IMR-90 (cell line): ENCODE results near the gene EIF4E3. TPM values are rescaled to one million over a fixed set of nuclear protein-coding genes. Genes with fewer than 3 reads are reported as not detected.

Source experiments
- ATAC-seq: fragments of 200-7000 bp; cut with Tn5 transposase; 2 replicates; pipeline ENCODE4 v1.9.1; 2020; ENCODE audit warnings: low read depth, mild to moderate bottlenecking, moderate library complexity
- BruUV-seq: library from RNA; stranded (reverse); fragments of 400-500 nt; replicated peaks from 2 replicates; lab custom pipeline; 2021; lab: Mats Ljungman, UMichigan
- CTCF ChIA-PET: fragments of 300-600 bp; formaldehyde crosslinking; extraction: SDS; loops from one replicate; lab custom pipeline; 2021; ENCODE audit warnings: antibody characterized with exemption; lab: Yijun Ruan, JAX
- POLR2A ChIA-PET: fragments of 300-600 bp; sonication (Branson Sonifier 250); formaldehyde crosslinking; loops from one replicate; lab custom pipeline; 2022; ENCODE audit warnings: antibody characterized with exemption; ENCODE audit not compliant: unreplicated experiment; lab: Charles Lee
- DNase-seq: peaks from one replicate; pipeline ENCODE4 v3.0.0; 2013
- H2AFZ ChIP-seq: replicated peaks from 2 replicates; pipeline ENCODE3; 2013; ENCODE audit warnings: low read length, mild to moderate bottlenecking; ENCODE audit not compliant: poor library complexity
- H2AK5ac ChIP-seq: 2 replicates; pipeline ENCODE4 v1.6.1; 2013; ENCODE audit warnings: low read depth, low read length, inconsistent platforms
- H2AK9ac ChIP-seq: replicated peaks from 2 replicates; pipeline ENCODE3; 2013; ENCODE audit warnings: mild to moderate bottlenecking, low read depth, low read length, moderate library complexity; ENCODE audit not compliant: poor library complexity
- H2BK120ac ChIP-seq: 2 replicates; pipeline ENCODE4 v1.6.1; 2013; ENCODE audit warnings: low read depth, low read length, inconsistent platforms
- H2BK15ac ChIP-seq: 3 replicates; pipeline ENCODE4 v1.6.1; 2013; ENCODE audit warnings: low read depth, low read length, inconsistent platforms
- H2BK20ac ChIP-seq: 2 replicates; pipeline ENCODE4 v1.6.1; 2013; ENCODE audit warnings: low read depth, mild to moderate bottlenecking, inconsistent platforms, low read length, moderate library complexity
- H2BK5ac ChIP-seq: 2 replicates; pipeline ENCODE4 v1.6.1; 2013; ENCODE audit warnings: mild to moderate bottlenecking, low read depth, low read length, inconsistent platforms; ENCODE audit not compliant: poor library complexity, severe bottlenecking
- H3K14ac ChIP-seq: replicated peaks from 2 replicates; pipeline ENCODE4 v1.6.1; 2013; ENCODE audit warnings: low read depth, low read length, inconsistent platforms
- H3K18ac ChIP-seq: 2 replicates; pipeline ENCODE4 v1.6.1; 2013; ENCODE audit warnings: low read depth, low read length, control low read depth
- H3K23ac ChIP-seq: 2 replicates; pipeline ENCODE4 v1.6.1; 2013; ENCODE audit warnings: low read depth, low read length, inconsistent platforms
- H3K27ac ChIP-seq: 2 replicates; pipeline ENCODE4 v1.5.1; 2013; ENCODE audit warnings: mild to moderate bottlenecking, control low read depth, low read length; ENCODE audit not compliant: insufficient read depth
- H3K27me3 ChIP-seq: 2 replicates; pipeline ENCODE4 v1.6.1; 2013; ENCODE audit warnings: low read length; ENCODE audit not compliant: control insufficient read depth, insufficient read depth
- H3K36me3 ChIP-seq: 2 replicates; pipeline ENCODE4 v1.6.1; 2013; ENCODE audit warnings: low read length, mixed read lengths; ENCODE audit not compliant: control insufficient read depth, insufficient read depth
- H3K4ac ChIP-seq: 2 replicates; pipeline ENCODE4 v1.6.1; 2013; ENCODE audit warnings: low read depth, low read length, inconsistent platforms
- H3K4me1 ChIP-seq: 2 replicates; pipeline ENCODE4 v1.6.1; 2013; ENCODE audit warnings: low read length, mixed read lengths; ENCODE audit not compliant: control insufficient read depth, insufficient read depth
- H3K4me2 ChIP-seq: 2 replicates; pipeline ENCODE4 v1.6.1; 2013; ENCODE audit warnings: low read depth, mild to moderate bottlenecking, control low read depth, low read length, moderate library complexity
- H3K4me3 ChIP-seq: 2 replicates; pipeline ENCODE4 v1.5.1; 2013; ENCODE audit warnings: low read depth, mild to moderate bottlenecking, control low read depth, low read length, moderate library complexity; ENCODE audit not compliant: insufficient read depth
- H3K56ac ChIP-seq: 2 replicates; pipeline ENCODE4 v1.6.1; 2013; ENCODE audit warnings: low read length, inconsistent platforms; ENCODE audit not compliant: insufficient read depth; ENCODE audit errors: extremely low read depth
- H3K79me1 ChIP-seq, 2 experiments: 2 replicates each; pipeline ENCODE4 v1.6.1; 2013; ENCODE audit warnings: low read length in 2 of 2, inconsistent platforms in 1 of 2, low read depth in 1 of 2
- H3K9ac ChIP-seq: 2 replicates; pipeline ENCODE4 v1.6.1; 2013; ENCODE audit warnings: low read depth, low read length, control low read depth
- H3K9me1 ChIP-seq: 2 replicates; pipeline ENCODE4 v1.6.1; 2013; ENCODE audit warnings: low read length, inconsistent platforms; ENCODE audit not compliant: insufficient read depth
- H3K9me3 ChIP-seq: 2 replicates; pipeline ENCODE4 v1.6.1; 2013; ENCODE audit warnings: low read length; ENCODE audit not compliant: control insufficient read depth, insufficient read depth
- H4K20me1 ChIP-seq: 2 replicates; pipeline ENCODE4 v1.6.1; 2013; ENCODE audit warnings: low read length, inconsistent platforms; ENCODE audit not compliant: insufficient read depth
- H4K5ac ChIP-seq: 2 replicates; pipeline ENCODE4 v1.6.1; 2013; ENCODE audit warnings: mild to moderate bottlenecking, low read depth, low read length, control low read depth
- H4K8ac ChIP-seq, 2 experiments: 2 replicates each; pipeline ENCODE4 v1.6.1; 2013; ENCODE audit warnings: low read depth in 2 of 2, low read length in 2 of 2, control low read depth in 1 of 2, inconsistent platforms in 1 of 2
- H4K91ac ChIP-seq: 2 replicates; pipeline ENCODE4 v1.6.1; 2013; ENCODE audit warnings: low read depth, low read length, inconsistent platforms; ENCODE audit not compliant: insufficient read depth
- BHLHE40 ChIP-seq: fragments of 150-350 bp; IDR thresholded peaks from 2 replicates; pipeline ENCODE4 v1.6.1; 2016; ENCODE audit warnings: mild to moderate bottlenecking, low read depth, low read length
- CEBPB ChIP-seq: IDR thresholded peaks from 2 replicates; pipeline ENCODE4 v1.6.1; 2012; ENCODE audit warnings: low read depth, low read length, improper control_type of control experiment
- CTCF ChIP-seq: conservative IDR thresholded peaks from 2 replicates; pipeline ENCODE4 v1.5.1; 2012; ENCODE audit warnings: mild to moderate bottlenecking, low read depth, low read length, improper control_type of control experiment
- ELK1 ChIP-seq: fragments of 150-350 bp; IDR thresholded peaks from 2 replicates; pipeline ENCODE4 v1.6.1; 2016; ENCODE audit warnings: low read depth, mild to moderate bottlenecking, low read length, moderate library complexity, borderline replicate concordance
- FOS ChIP-seq: fragments of 150-350 bp; IDR thresholded peaks from 2 replicates; pipeline ENCODE4 v1.6.1; 2016; ENCODE audit warnings: low read depth, low read length
- SMC3 ChIP-seq: fragments of 150-350 bp; IDR thresholded peaks from 2 replicates; pipeline ENCODE4 v1.6.1; 2016; ENCODE audit warnings: low read depth, mild to moderate bottlenecking, antibody characterized with exemption, low read length, moderate library complexity
- USF2 ChIP-seq: fragments of 150-350 bp; IDR thresholded peaks from 2 replicates; pipeline ENCODE4 v1.6.1; 2017; ENCODE audit warnings: mild to moderate bottlenecking, antibody characterized with exemption, low read length, low read depth
- dilution Hi-C: fragments of 300-500 bp; cut with HindIII; formaldehyde crosslinking; loops from one replicate; pipeline ENCODE4 v1.14.3; 2018; ENCODE audit warnings: low sequenced_read_pairs; ENCODE audit not compliant: unreplicated experiment
- in situ Hi-C: fragments of 300-500 bp; cut with MboI; formaldehyde crosslinking; loops from 3 replicates; pipeline ENCODE4 v1.14.3; 2019; ENCODE audit warnings: low sequenced_read_pairs, inconsistent platforms, mixed read lengths
- intact Hi-C: fragments of 100-400 bp; cut with micrococcal nuclease; formaldehyde crosslinking; loops from 2 replicates; pipeline ENCODE4 v1.10.0; 2022
- polyA plus RNA-seq, 3 experiments: library from polyadenylated mRNA; depleted of rRNA; stranded (reverse); fragments of >200 nt; gene quantifications; 2 replicates each; pipeline ENCODE4 v1.2.3, GENCODE V29; 2012; ENCODE audit warnings: low replicate concordance in 1 of 3
- total RNA-seq: library from RNA; depleted of rRNA; stranded (reverse); fragments of >200 nt; gene quantifications from 2 replicates; pipeline ENCODE4 v1.2.3, GENCODE V29; 2012

Gene EIF4E3
- total and polyA plus RNA-seq, 2 of the 4 experiments (the other 2 are of a cell fraction), result 0.72 to 1.1 TPM

- no peak overlapping the region for H3K9ac ChIP-seq
- H2BK120ac ChIP-seq, result no peak overlapping the region
- no peaks in the 10 kb centered on the region for H3K36me3 ChIP-seq
- H2AFZ ChIP-seq, result no peak overlapping the region
- no peak overlapping the region for H4K91ac ChIP-seq
- dilution Hi-C loops (no loop called here), intact Hi-C loops (no loop called here), in situ Hi-C loops (no loop called here)
- no peak for TF ChIP-seq ELK1
- no peak for TF ChIP-seq USF2
- TF ChIP-seq BHLHE40, result no peak
- no peak for TF ChIP-seq CTCF
- no peak for TF ChIP-seq FOS
- TF ChIP-seq SMC3, result no peak
- TF ChIP-seq CEBPB, result no peak
- no peaks in the 10 kb centered on the region for H3K79me1 ChIP-seq
- no peak overlapping the region for H3K23ac ChIP-seq
- no peak for DNase-seq
- H3K4ac ChIP-seq, result no peak overlapping the region
- peaks cover 6% of the 10 kb centered on the region for H3K27me3 ChIP-seq
- no peaks in the 10 kb centered on the region for H3K9me3 ChIP-seq
- no peaks in the 10 kb centered on the region for H4K20me1 ChIP-seq
- no peak overlapping the region for H4K8ac ChIP-seq
- H2BK20ac ChIP-seq, result no peak overlapping the region
- no peak overlapping the region for H2BK15ac ChIP-seq
- no TSS peak for BruUV-seq
- H3K4me2 ChIP-seq, result no peak overlapping the region
- ChIA-PET POLR2A (no interaction called here), CTCF (no interaction called here)
- no peak overlapping the region for H2AK9ac ChIP-seq
- H2BK5ac ChIP-seq, result no peak overlapping the region
- no peak overlapping the region for H3K18ac ChIP-seq
- H3K56ac ChIP-seq, result no peak overlapping the region
- no peak for ATAC-seq
- no peak overlapping the region for H3K27ac ChIP-seq
- no peak overlapping the region for H3K14ac ChIP-seq
- H4K5ac ChIP-seq, result no peak overlapping the region
- H3K9me1 ChIP-seq, result no peaks in the 10 kb centered on the region
- no peaks in the 10 kb centered on the region; the same call in 1 of the 2 replicates for H3K4me1 ChIP-seq
- H2AK5ac ChIP-seq, result no peak overlapping the region
- no peak overlapping the region for H3K4me3 ChIP-seq
Observed at GRCh38 chr3:71704915-71705314, 20.3 kb downstream of the EIF4E3 start.
